Mucosa of descending colon (tissue), 3 donors: ENCODE data around the gene BRD9. TPM values are rescaled to one million over a fixed set of nuclear protein-coding genes. Genes with fewer than 3 reads are reported as not detected.
A peak's percentile ranks its signal among the peaks of the same experiment; 100 is the strongest.

Experiments used
- ATAC-seq: fragments of 200-7000 bp; cut with Tn5 transposase; one replicate; pipeline ENCODE4 v1.9.1; 2020; ENCODE audit warnings: mild to moderate bottlenecking, moderate library complexity
- DNase-seq, 3 donors: peaks; one replicate each; pipeline ENCODE4 v3.0.0-alpha.2; 2020
- H3K36me3 ChIP-seq: fragments of 200-600 bp; one replicate; pipeline ENCODE4 v1.8.0; 2021; ENCODE audit warnings: low read depth, mild to moderate bottlenecking
- H3K4me1 ChIP-seq: fragments of 200-600 bp; one replicate; pipeline ENCODE4 v1.8.0; 2021; ENCODE audit warnings: low read depth, mild to moderate bottlenecking
- H3K4me3 ChIP-seq: fragments of 200-600 bp; one replicate; pipeline ENCODE4 v1.8.0; 2021; ENCODE audit warnings: mild to moderate bottlenecking
- H3K9me3 ChIP-seq: fragments of 200-600 bp; one replicate; pipeline ENCODE4 v1.8.0; 2021; ENCODE audit warnings: mild to moderate bottlenecking
- CTCF ChIP-seq: fragments of 200-600 bp; IDR thresholded peaks from one replicate; pipeline ENCODE4 v1.8.0; 2022; ENCODE audit warnings: antibody characterized with exemption, mild to moderate bottlenecking
- intact Hi-C, 2 donors: fragments of 100-400 bp; cut with DNase I in 1 of 2; cut with micrococcal nuclease in 1 of 2; formaldehyde crosslinking; loops; one replicate each; pipeline versions ENCODE4 v1.11.0 to v1.11.1; 2022; cut with DNase I, micrococcal nuclease
- total RNA-seq, 3 donors: library from RNA; stranded (reverse); fragmentation: NEBNext Ultra II Directional in 2 of 3; extraction: Animal tissue kit (Norgen Biotek cat#: 25700) in 2 of 3; gene quantifications; one replicate each; pipeline versions ENCODE4 v1.2.1 to v1.2.4, GENCODE V29; 2021 to 2023
- donor health status: DM: no; HTN: no; CAD: no; lungs with moderate emphysema.
- donor health status: DM: no; HTN: no; CAD: no.
- donor health status: DM: no; HTN: yes; CAD: no.

The BRD9 gene
- total RNA-seq, 3 donors from 2014 or later = 30.8 to 46.5 (median 36.7) TPM

- intact Hi-C loops = no loop called here
- H3K36me3 ChIP-seq = no peaks in the 10 kb centered on the region
- H3K9me3 ChIP-seq = no peaks in the 10 kb centered on the region
- ATAC-seq (peak; percentile 45), DNase-seq (peak in 2 of 3 donors; percentile 23 to 56)
- H3K4me1 ChIP-seq = peaks cover 16% of the 10 kb centered on the region
- no peak for TF ChIP-seq CTCF
- peak overlapping the region; percentile 63 for H3K4me3 ChIP-seq
Measured at GRCh38 chr5:891837-892393, 686 bp downstream of the BRD9 start.

GRCh38 chr5:891117-891836 is 1.3 kb downstream of the BRD9 start:
- no peak for TF ChIP-seq CTCF
- intact Hi-C loops = no loop called here
- Histone ChIP-seq H3K9me3 (no peaks in the 10 kb centered on the region), H3K36me3 (peaks cover 3% of the 10 kb centered on the region), H3K4me1 (peaks cover 16% of the 10 kb centered on the region), H3K4me3 (no peak overlapping the region)
- DNase-seq = peak in 1 of 3 donors; percentile 42
- peak; percentile 49 for ATAC-seq

GRCh38 chr5:889075-889710 is 3.4 kb downstream of the BRD9 start:
- no peaks in the 10 kb centered on the region for H3K9me3 ChIP-seq
- DNase-seq = no peak
- no peak for ATAC-seq
- intact Hi-C loops = no loop called here
- H3K36me3 ChIP-seq = peaks cover 10% of the 10 kb centered on the region
- peaks cover 16% of the 10 kb centered on the region for H3K4me1 ChIP-seq
- no peak for TF ChIP-seq CTCF
- no peak overlapping the region for H3K4me3 ChIP-seq

- H3K4me3 ChIP-seq = no peak overlapping the region
- peaks cover 16% of the 10 kb centered on the region for H3K4me1 ChIP-seq
- TF ChIP-seq CTCF = no peak
- H3K9me3 ChIP-seq = no peaks in the 10 kb centered on the region
- no peak for DNase-seq
- intact Hi-C loops = no loop called here
- peaks cover 10% of the 10 kb centered on the region for H3K36me3 ChIP-seq
- no peak for ATAC-seq
Measured at GRCh38 chr5:888638-889035, 4.0 kb downstream of the BRD9 start.

GRCh38 chr5:887947-888637 is 4.5 kb downstream of the BRD9 start:
- Histone ChIP-seq H3K4me3 (no peak overlapping the region), H3K9me3 (no peaks in the 10 kb centered on the region), H3K4me1 (peaks cover 11% of the 10 kb centered on the region), H3K36me3 (peaks cover 10% of the 10 kb centered on the region)
- ATAC-seq (no peak), DNase-seq (no peak)
- TF ChIP-seq CTCF = no peak
- intact Hi-C loops = no loop called here
